PC-3 (cell line): Measurements from ENCODE around the gene LYRM4. TPM values are rescaled to one million over a fixed set of nuclear protein-coding genes. Genes with fewer than 3 reads are reported as not detected.

Source experiments
- ATAC-seq: fragments of 200-7000 bp; cut with Tn5 transposase; 2 replicates; pipeline ENCODE4 v1.9.1; 2020; ENCODE audit warnings: mild to moderate bottlenecking, moderate library complexity
- BruUV-seq: library from RNA; stranded (reverse); fragments of 400-500 nt; replicated peaks from 2 replicates; lab custom pipeline; 2021; lab: Mats Ljungman, UMichigan
- CTCF ChIA-PET: fragments of 300-600 bp; sonication (Branson Sonifier 250); formaldehyde crosslinking; loops from one replicate; lab custom pipeline; 2022; ENCODE audit warnings: antibody characterized with exemption; lab: Charles Lee
- POLR2A ChIA-PET: fragments of 300-600 bp; sonication (Branson Sonifier 250); formaldehyde crosslinking; loops from one replicate; lab custom pipeline; 2022; ENCODE audit warnings: antibody characterized with exemption; ENCODE audit not compliant: unreplicated experiment; lab: Charles Lee
- DNase-seq: peaks from one replicate; pipeline ENCODE4 v3.0.0-alpha.2; 2015
- H2AFZ ChIP-seq: fragments of 300-600 bp; sonication (generic); 2 replicates; pipeline ENCODE4 v1.6.0; 2016; ENCODE audit warnings: antibody characterized with exemption, low read length
- H3F3A ChIP-seq: fragments of 300-600 bp; sonication (generic); one replicate; pipeline ENCODE4 v1.6.0; 2017; ENCODE audit warnings: antibody characterized with exemption, low read length, control low read depth, mild to moderate bottlenecking; ENCODE audit not compliant: unreplicated experiment
- H3K27ac ChIP-seq: fragments of 300-600 bp; sonication (generic); 2 replicates; pipeline ENCODE4 v1.5.1; 2016; ENCODE audit warnings: mild to moderate bottlenecking, low read length
- H3K27me3 ChIP-seq: fragments of 300-600 bp; sonication (generic); 2 replicates; pipeline ENCODE4 v1.6.1; 2016; ENCODE audit warnings: low read length, mixed read lengths
- H3K36me3 ChIP-seq: fragments of 300-600 bp; sonication (generic); 2 replicates; pipeline ENCODE4 v1.6.1; 2016; ENCODE audit warnings: low read depth, mixed run types, low read length, mixed read lengths
- H3K4me1 ChIP-seq: fragments of 300-600 bp; sonication (generic); 2 replicates; pipeline ENCODE4 v1.5.1; 2016; ENCODE audit warnings: low read length; ENCODE audit not compliant: insufficient read depth
- H3K4me2 ChIP-seq: fragments of 300-600 bp; sonication (generic); 2 replicates; pipeline ENCODE4 v1.6.0; 2016; ENCODE audit warnings: low read length
- H3K4me3 ChIP-seq: fragments of 300-600 bp; sonication (generic); 2 replicates; pipeline ENCODE4 v1.5.1; 2016; ENCODE audit warnings: mild to moderate bottlenecking, low read length, mixed read lengths
- H3K79me2 ChIP-seq: fragments of 300-600 bp; sonication (generic); 2 replicates; pipeline ENCODE4 v1.6.1; 2017; ENCODE audit warnings: low read length, mixed read lengths
- H3K9ac ChIP-seq: fragments of 300-600 bp; sonication (generic); 2 replicates; pipeline ENCODE4 v1.6.0; 2016; ENCODE audit warnings: mild to moderate bottlenecking, low read length
- H3K9me2 ChIP-seq: fragments of 300-600 bp; sonication (generic); replicated peaks from 2 replicates; pipeline ENCODE4 v1.6.1; 2016; ENCODE audit warnings: mixed run types, low read length, mixed read lengths
- H3K9me3 ChIP-seq: fragments of 300-600 bp; sonication (generic); 2 replicates; pipeline ENCODE4 v1.6.1; 2016; ENCODE audit warnings: low read length, mixed read lengths
- H4K20me1 ChIP-seq: fragments of 300-600 bp; sonication (generic); 2 replicates; pipeline ENCODE4 v1.6.1; 2016; ENCODE audit warnings: low read length, mixed read lengths
- CTCF ChIP-seq: fragments of 300-600 bp; sonication (generic); conservative IDR thresholded peaks from 2 replicates; pipeline ENCODE4 v1.5.1; 2017; ENCODE audit warnings: antibody characterized with exemption, low read depth, mild to moderate bottlenecking, low read length
- EZH2 ChIP-seq: fragments of 300-600 bp; sonication (generic); IDR thresholded peaks from one replicate; pipeline ENCODE4 v1.6.1; 2017; ENCODE audit warnings: antibody characterized with exemption, mild to moderate bottlenecking, low read length; ENCODE audit not compliant: unreplicated experiment
- EZH2phosphoT487 ChIP-seq: fragments of 300-600 bp; sonication (generic); IDR thresholded peaks from 2 replicates; pipeline ENCODE4 v1.6.1; 2018; ENCODE audit warnings: mild to moderate bottlenecking, antibody characterized with exemption, low read length, borderline replicate concordance
- intact Hi-C: fragments of 100-400 bp; cut with micrococcal nuclease; formaldehyde crosslinking; loops from 2 replicates; pipeline ENCODE4 v1.9.0; 2023
- total RNA-seq: library from RNA; depleted of rRNA; stranded (reverse); fragments of >200 nt; gene quantifications from 2 replicates; pipeline ENCODE4 v1.2.3, GENCODE V29; 2014

LYRM4 gene
- total RNA-seq, 1 experiment from 2014 or later = 27.7 TPM

GRCh38 chr6:5156627-5157026 lies 104.1 kb downstream of the LYRM4 start:
- no TSS peak for BruUV-seq

DNA sequence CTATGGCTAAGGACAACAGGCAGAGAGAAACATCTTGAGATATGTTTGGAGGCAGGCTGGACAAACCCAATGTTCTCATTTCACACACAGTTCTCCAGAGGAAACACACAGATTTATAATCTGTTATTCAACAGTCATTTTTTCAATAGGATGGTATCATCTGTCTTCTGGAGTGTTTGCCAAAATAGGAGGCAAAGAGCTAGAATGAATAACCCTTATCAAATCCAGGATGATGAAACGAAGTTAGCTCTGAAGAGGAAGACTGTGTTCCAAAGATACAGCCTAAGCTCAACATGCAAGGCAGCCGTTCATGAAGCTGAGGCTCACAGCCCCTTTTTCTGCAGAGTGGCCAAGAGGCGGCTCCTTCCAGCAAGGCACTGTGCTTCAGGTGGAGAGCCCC lies 104.8 kb downstream of the LYRM4 start:
- no peaks in the 10 kb centered on the region for H3K79me2 ChIP-seq
- H3K4me3 ChIP-seq = no peak overlapping the region
- CTCF ChIA-PET = no interaction called here
- no peak for TF ChIP-seq EZH2phosphoT487
- no peak for TF ChIP-seq CTCF
- TF ChIP-seq EZH2 = no peak
- H3K4me2 ChIP-seq = no peak overlapping the region
- no peaks in the 10 kb centered on the region for H3K9me2 ChIP-seq
- H4K20me1 ChIP-seq = no peaks in the 10 kb centered on the region
- H2AFZ ChIP-seq = no peak overlapping the region
- POLR2A ChIA-PET = no interaction called here
- no peaks in the 10 kb centered on the region for H3K27me3 ChIP-seq
- DNase-seq (no peak), ATAC-seq (no peak)
- no peaks in the 10 kb centered on the region for H3F3A ChIP-seq
- H3K4me1 ChIP-seq = peaks cover 36% of the 10 kb centered on the region
- no peak overlapping the region for H3K27ac ChIP-seq
- no peak overlapping the region for H3K9ac ChIP-seq
- no peaks in the 10 kb centered on the region for H3K9me3 ChIP-seq
- no TSS peak for BruUV-seq
- intact Hi-C loops = no loop called here
- H3K36me3 ChIP-seq = no peaks in the 10 kb centered on the region

More at GRCh38 chr6:5156627-5157026, 104.1 kb downstream of the LYRM4 start:
- Histone ChIP-seq H3F3A (no peaks in the 10 kb centered on the region), H4K20me1 (no peaks in the 10 kb centered on the region), H3K4me3 (no peak overlapping the region), H3K9me2 (no peaks in the 10 kb centered on the region), H3K4me2 (no peak overlapping the region), H3K9ac (no peak overlapping the region), H3K27ac (no peak overlapping the region), H2AFZ (no peak overlapping the region), H3K79me2 (no peaks in the 10 kb centered on the region), H3K9me3 (no peaks in the 10 kb centered on the region), H3K27me3 (no peaks in the 10 kb centered on the region), H3K4me1 (peaks cover 30% of the 10 kb centered on the region), H3K36me3 (no peaks in the 10 kb centered on the region)
- DNase-seq (no peak), ATAC-seq (no peak)
- ChIA-PET CTCF (no interaction called here), POLR2A (no interaction called here)
- TF ChIP-seq EZH2 (no peak), CTCF (no peak), EZH2phosphoT487 (no peak)
- intact Hi-C loops = no loop called here

DNA sequence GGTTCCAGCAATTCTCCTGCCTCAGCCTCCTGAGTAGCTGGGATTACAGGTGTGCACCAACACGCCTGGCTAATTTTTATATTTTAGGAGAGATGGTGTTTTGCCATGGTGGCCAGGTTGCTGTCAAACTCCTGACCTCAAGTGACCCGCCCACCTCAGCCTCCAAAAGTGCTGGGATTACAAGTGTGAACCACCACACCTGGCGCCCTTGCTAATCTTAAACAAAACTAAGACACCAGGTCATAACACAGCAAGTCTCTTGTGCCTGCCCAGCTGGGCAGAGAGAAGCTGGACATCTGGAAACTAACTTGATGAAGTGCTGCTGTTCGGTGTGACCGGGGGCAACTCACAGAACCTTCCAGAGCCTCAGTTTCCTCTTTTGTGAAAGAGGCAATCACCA lies 107.6 kb downstream of the LYRM4 start:
- Histone ChIP-seq H3K36me3 (no peaks in the 10 kb centered on the region), H3K4me2 (no peak overlapping the region), H3K4me3 (no peak overlapping the region), H3F3A (no peaks in the 10 kb centered on the region), H3K79me2 (0 out of 2 replicates have a peak, but pooled peaks cover 8% of the 10 kb centered on the region), H3K9me2 (no peaks in the 10 kb centered on the region), H3K27ac (no peak overlapping the region), H3K27me3 (no peaks in the 10 kb centered on the region), H3K9me3 (no peaks in the 10 kb centered on the region), H2AFZ (no peak overlapping the region), H4K20me1 (no peaks in the 10 kb centered on the region), H3K9ac (no peak overlapping the region), H3K4me1 (peaks cover 23% of the 10 kb centered on the region)
- POLR2A ChIA-PET = no interaction called here
- no peak for ATAC-seq
- intact Hi-C loops = no loop called here
- CTCF ChIA-PET = no interaction called here
- no TSS peak for BruUV-seq
- TF ChIP-seq EZH2 (no peak), CTCF (no peak), EZH2phosphoT487 (no peak)
- DNase-seq = no peak
